Measurements from ENCODE around the gene PEX11B. TPM values are rescaled to one million over a fixed set of nuclear protein-coding genes. Genes with fewer than 3 reads are reported as not detected.

PEX11B gene
- total and polyA plus RNA-seq, 2 of the 8 experiments (the other 6 are each of a cell fraction or from before 2014, with no cell fraction given): 9.1 to 15.1 TPM

DNA sequence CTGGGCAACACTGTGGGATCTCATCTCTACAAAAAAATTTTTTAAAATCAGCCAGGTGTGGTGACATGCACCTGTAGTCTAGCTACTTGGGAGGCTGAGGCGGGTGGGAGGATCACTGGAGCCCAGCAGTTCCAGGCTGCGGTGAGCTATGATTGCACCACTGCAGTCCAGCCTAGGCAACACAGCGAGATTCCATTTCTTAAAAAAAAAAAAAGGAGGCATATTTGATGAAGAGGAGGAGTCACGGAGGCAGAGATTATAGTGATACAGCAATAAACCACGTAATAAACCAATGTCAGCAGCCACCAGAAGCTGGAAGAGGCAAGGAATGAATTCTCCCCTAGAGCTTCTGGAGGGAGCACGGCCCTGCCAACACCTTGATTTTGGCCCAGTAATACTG, 35.3 kb upstream of the PEX11B start (continued):
- no peak for TF ChIP-seq CHD7 (IDR thresholded peaks at IDR 0.05; ENCODE audit: insufficient replicate concordance, low read length)
- no peak for TF ChIP-seq NRF1 (IDR thresholded peaks at IDR 0.05; ENCODE audit: low read depth, low read length)
- TF ChIP-seq, protein P1, sequence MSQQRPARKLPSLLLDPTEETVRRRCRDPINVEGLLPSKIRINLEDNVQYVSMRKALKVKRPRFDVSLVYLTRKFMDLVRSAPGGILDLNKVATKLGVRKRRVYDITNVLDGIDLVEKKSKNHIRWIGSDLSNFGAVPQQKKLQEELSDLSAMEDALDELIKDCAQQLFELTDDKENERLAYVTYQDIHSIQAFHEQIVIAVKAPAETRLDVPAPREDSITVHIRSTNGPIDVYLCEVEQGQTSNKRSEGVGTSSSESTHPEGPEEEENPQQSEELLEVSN (IDR thresholded peaks at IDR 0.05): no peak
- no peak for TF ChIP-seq RAD21 (IDR thresholded peaks at IDR 0.05 in 1 of 2, conservative IDR thresholded peaks at IDR 0.05 in 1 of 2; ENCODE audit: low read depth in 2 of 2, low read length in 2 of 2)
- no peak for TF ChIP-seq TEAD4 (IDR thresholded peaks at IDR 0.05; ENCODE audit: low read depth, low read length)
- TF ChIP-seq SP2 (IDR thresholded peaks at IDR 0.05; ENCODE audit: low read length): no peak
- TF ChIP-seq CHD1 (IDR thresholded peaks at IDR 0.05; ENCODE audit: low read depth, low read length): no peak
- TF ChIP-seq GTF2F1 (IDR thresholded peaks at IDR 0.05; ENCODE audit: borderline replicate concordance, low read depth, low read length): no peak
- no peak for TF ChIP-seq SIRT6 (IDR thresholded peaks at IDR 0.05; ENCODE audit: low read length)
- TF ChIP-seq RFX5 (IDR thresholded peaks at IDR 0.05; ENCODE audit: borderline replicate concordance, low read depth, low read length): no peak
- TF ChIP-seq EGR1 (IDR thresholded peaks at IDR 0.05; ENCODE audit: borderline replicate concordance, low read depth, low read length): no peak
- no peak for TF ChIP-seq KDM4A (IDR thresholded peaks at IDR 0.05; ENCODE audit: low read depth, low read length, severe bottlenecking)
